ENCODE results near the gene ECSIT.
"Not testable (repeated sequence)": the region's sequence is repeated elsewhere in the genome, so short reads cannot be mapped to it uniquely, and the experiment has no call there.

The ECSIT gene

GRCh38 chr19:11479898-11480714 lies 48.8 kb downstream of the ECSIT start:
- DNase-seq = no peak
- intact Hi-C loops (cut with DNase I; ENCODE audit: low total_unique reads) = no loop called here
- peaks cover 9 to 18% (median 14%) of the 10 kb centered on the region in 3 donors for H3K36me3 ChIP-seq
- H3K9me3 ChIP-seq = no peaks in the 10 kb centered on the region
- H3K4me1 ChIP-seq = peaks cover 8 to 37% (median 36%) of the 10 kb centered on the region in 4 donors
- no peak overlapping the region for H3K27ac ChIP-seq
- TF ChIP-seq, protein P1, sequence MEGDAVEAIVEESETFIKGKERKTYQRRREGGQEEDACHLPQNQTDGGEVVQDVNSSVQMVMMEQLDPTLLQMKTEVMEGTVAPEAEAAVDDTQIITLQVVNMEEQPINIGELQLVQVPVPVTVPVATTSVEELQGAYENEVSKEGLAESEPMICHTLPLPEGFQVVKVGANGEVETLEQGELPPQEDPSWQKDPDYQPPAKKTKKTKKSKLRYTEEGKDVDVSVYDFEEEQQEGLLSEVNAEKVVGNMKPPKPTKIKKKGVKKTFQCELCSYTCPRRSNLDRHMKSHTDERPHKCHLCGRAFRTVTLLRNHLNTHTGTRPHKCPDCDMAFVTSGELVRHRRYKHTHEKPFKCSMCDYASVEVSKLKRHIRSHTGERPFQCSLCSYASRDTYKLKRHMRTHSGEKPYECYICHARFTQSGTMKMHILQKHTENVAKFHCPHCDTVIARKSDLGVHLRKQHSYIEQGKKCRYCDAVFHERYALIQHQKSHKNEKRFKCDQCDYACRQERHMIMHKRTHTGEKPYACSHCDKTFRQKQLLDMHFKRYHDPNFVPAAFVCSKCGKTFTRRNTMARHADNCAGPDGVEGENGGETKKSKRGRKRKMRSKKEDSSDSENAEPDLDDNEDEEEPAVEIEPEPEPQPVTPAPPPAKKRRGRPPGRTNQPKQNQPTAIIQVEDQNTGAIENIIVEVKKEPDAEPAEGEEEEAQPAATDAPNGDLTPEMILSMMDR (IDR thresholded peaks at IDR 0.05) = no peak
- H3K27me3 ChIP-seq = peaks cover 22 to 60% of the 10 kb centered on the region in 2 donors
- peak overlapping the region in 1 of 2 donors; percentile 18 for H3K4me3 ChIP-seq

DNA sequence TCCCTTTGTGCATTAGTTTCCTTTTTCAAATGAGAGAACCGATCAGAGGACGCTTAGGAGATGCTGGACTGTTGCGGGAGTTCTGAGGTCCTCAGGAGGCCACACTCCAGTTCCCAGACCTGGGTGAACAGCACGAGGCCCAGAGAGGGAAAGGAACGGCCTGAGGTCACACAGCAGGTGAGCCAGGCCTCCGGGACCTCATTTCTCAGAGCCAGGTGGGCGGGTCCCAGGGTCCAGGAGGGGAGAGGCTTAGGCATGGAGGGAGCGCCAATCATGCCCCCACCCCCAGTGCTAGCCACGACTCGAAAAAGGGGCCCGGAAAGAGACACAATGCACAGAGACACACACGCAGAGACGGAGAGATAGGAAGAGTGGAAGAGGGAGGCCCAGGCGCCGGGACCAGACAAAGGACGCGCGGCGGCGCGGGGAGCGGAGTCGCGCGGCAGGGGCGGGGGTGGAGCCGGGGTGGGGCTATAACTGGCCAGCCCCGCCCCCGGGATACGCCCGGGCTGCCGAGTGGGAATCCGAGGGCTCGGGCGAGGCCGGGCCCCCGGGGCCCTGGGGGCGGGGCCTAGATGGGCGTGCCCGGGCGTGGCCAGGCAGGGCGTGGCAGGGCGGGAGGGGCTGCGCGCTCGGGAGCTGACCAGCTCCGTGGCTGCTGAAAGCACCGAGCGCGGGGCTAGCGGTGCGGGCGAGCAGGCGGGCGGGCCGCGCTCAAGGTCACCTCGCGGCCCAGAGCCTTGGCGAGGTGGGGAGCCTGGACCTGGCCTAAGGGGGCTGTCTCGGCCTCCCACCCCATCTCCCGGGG lies 49.6 kb downstream of the ECSIT start:
- no peaks in the 10 kb centered on the region for H3K9me3 ChIP-seq
- H3K36me3 ChIP-seq = peaks cover 9 to 14% (median 11%) of the 10 kb centered on the region in 3 donors
- intact Hi-C loops (cut with DNase I; ENCODE audit: low total_unique reads) = no loop called here
- no peak for DNase-seq
- peaks cover 8 to 37% (median 36%) of the 10 kb centered on the region in 4 donors for H3K4me1 ChIP-seq
- peaks cover 21 to 52% of the 10 kb centered on the region in 2 donors for H3K27me3 ChIP-seq
- H3K4me3 ChIP-seq = peak overlapping the region in 1 of 2 donors; percentile 18
- H3K27ac ChIP-seq = no peak overlapping the region
- TF ChIP-seq, protein P1 (IDR thresholded peaks at IDR 0.05) = no peak

- Histone ChIP-seq H3K9me3 (no peaks in the 10 kb centered on the region), H3K4me3 (no peak overlapping the region), H3K27me3 (peaks cover 19 to 43% of the 10 kb centered on the region in 2 donors), H3K36me3 (peaks cover under 1 to 5% (median 2%) of the 10 kb centered on the region in 3 donors), H3K27ac (no peak overlapping the region), H3K4me1 (peaks cover 8 to 37% (median 36%) of the 10 kb centered on the region in 4 donors)
- DNase-seq = no peak
- TF ChIP-seq, protein P1 (IDR thresholded peaks at IDR 0.05) = no peak
- intact Hi-C loops (cut with DNase I; ENCODE audit: low total_unique reads) = no loop called here
Measured at GRCh38 chr19:11478167-11479089, 50.5 kb downstream of the ECSIT start.

DNA sequence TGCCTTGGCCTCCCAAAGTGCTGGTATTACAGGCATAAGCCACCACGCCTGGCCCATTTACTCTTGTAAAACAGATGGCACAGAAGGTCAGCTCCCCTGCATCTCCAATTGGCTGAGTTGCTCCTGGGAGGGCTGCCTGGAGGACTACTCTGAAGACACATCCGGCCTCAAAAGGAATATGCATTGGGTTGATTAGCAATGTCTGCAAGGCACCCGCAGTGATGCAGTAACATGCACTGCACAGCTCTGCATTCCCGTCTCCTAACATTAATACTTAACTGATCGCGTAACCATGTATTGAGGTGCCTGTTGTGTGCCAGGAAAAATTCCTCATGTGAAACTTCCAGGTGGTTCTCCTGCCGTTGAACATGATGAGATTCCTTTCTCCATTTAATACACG lies 53.1 kb downstream of the ECSIT start:
- no peaks in the 10 kb centered on the region for H3K9me3 ChIP-seq
- H3K27ac ChIP-seq = no peak overlapping the region
- intact Hi-C loops (cut with DNase I; ENCODE audit: low total_unique reads) = no loop called here
- TF ChIP-seq, protein P1 (IDR thresholded peaks at IDR 0.05) = no peak
- peaks cover 4 to 26% of the 10 kb centered on the region in 2 donors for H3K27me3 ChIP-seq
- DNase-seq = no peak
- H3K4me3 ChIP-seq = no peak overlapping the region
- H3K36me3 ChIP-seq = no peaks in the 10 kb centered on the region
- peaks cover 0 to 17% (median 16%) of the 10 kb centered on the region in 4 donors for H3K4me1 ChIP-seq

GRCh38 chr19:11475343-11475742 lies 53.6 kb downstream of the ECSIT start:
- H3K4me3 ChIP-seq; intact Hi-C loops (cut with DNase I; ENCODE audit: low total_unique reads); DNase-seq; H3K9me3 ChIP-seq; H3K27ac ChIP-seq; H3K36me3 ChIP-seq: not testable (repeated sequence)
- H3K4me1 ChIP-seq = peaks cover 0 to 12% (median 11%) of the 10 kb centered on the region in 4 donors
- peaks cover 0 to 20% of the 10 kb centered on the region in 2 donors for H3K27me3 ChIP-seq

All from tibial artery (tissue), 4 donors.